Measurements from ENCODE around the gene NTSR2. TPM values are rescaled to one million over a fixed set of nuclear protein-coding genes. Genes with fewer than 3 reads are reported as not detected.

NTSR2 gene
- total and polyA plus RNA-seq, 2 experiments from 2014 or later, result 0.10 TPM; not detected in 1

DNA sequence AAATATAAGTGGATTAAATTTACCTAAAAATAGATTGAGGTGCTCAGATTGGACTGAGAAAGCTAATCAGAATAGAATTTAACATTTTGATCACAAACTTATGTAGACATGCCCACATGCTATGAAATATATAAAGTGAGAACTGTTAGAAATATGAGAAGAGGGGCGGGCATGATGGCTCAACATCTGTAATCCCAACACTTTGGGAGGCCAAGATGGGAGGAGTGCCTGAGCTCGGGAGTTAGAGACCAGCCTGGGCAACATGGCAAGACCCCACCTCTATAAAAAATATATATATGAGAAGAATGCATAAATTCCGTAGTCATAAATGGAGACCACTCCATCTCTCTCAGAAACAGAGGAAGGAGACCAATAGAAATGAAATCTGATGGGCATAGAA, 25.7 kb downstream of the NTSR2 start:
- H2AFZ ChIP-seq, result no peak overlapping the region
- H3K79me2 ChIP-seq (replicated peaks; ENCODE audit: insufficient read depth), result no peaks in the 10 kb centered on the region
- no peak for DNase-seq (ENCODE audit: low spot score)
- Mint-ChIP-seq H3K9me3 (no peaks in the 10 kb centered on the region), H3K4me1 (peaks cover 3% of the 10 kb centered on the region; the same call in 1 of the 3 replicates), H3K36me3 (ENCODE audit: low read depth) (peaks cover 30% of the 10 kb centered on the region), H3K27ac (no peak overlapping the region), H3K4me3 (no peak overlapping the region), H3K27me3 (ENCODE audit: insufficient read depth, low read depth, poor library complexity) (peaks cover 3% of the 10 kb centered on the region)
- no peak for TF ChIP-seq EZH2 (IDR thresholded peaks at IDR 0.05; ENCODE audit: low read depth, unreplicated experiment)
- no peak for TF ChIP-seq EZH2phosphoT487 (IDR thresholded peaks at IDR 0.05; ENCODE audit: unreplicated experiment)
- TF ChIP-seq, protein P1, sequence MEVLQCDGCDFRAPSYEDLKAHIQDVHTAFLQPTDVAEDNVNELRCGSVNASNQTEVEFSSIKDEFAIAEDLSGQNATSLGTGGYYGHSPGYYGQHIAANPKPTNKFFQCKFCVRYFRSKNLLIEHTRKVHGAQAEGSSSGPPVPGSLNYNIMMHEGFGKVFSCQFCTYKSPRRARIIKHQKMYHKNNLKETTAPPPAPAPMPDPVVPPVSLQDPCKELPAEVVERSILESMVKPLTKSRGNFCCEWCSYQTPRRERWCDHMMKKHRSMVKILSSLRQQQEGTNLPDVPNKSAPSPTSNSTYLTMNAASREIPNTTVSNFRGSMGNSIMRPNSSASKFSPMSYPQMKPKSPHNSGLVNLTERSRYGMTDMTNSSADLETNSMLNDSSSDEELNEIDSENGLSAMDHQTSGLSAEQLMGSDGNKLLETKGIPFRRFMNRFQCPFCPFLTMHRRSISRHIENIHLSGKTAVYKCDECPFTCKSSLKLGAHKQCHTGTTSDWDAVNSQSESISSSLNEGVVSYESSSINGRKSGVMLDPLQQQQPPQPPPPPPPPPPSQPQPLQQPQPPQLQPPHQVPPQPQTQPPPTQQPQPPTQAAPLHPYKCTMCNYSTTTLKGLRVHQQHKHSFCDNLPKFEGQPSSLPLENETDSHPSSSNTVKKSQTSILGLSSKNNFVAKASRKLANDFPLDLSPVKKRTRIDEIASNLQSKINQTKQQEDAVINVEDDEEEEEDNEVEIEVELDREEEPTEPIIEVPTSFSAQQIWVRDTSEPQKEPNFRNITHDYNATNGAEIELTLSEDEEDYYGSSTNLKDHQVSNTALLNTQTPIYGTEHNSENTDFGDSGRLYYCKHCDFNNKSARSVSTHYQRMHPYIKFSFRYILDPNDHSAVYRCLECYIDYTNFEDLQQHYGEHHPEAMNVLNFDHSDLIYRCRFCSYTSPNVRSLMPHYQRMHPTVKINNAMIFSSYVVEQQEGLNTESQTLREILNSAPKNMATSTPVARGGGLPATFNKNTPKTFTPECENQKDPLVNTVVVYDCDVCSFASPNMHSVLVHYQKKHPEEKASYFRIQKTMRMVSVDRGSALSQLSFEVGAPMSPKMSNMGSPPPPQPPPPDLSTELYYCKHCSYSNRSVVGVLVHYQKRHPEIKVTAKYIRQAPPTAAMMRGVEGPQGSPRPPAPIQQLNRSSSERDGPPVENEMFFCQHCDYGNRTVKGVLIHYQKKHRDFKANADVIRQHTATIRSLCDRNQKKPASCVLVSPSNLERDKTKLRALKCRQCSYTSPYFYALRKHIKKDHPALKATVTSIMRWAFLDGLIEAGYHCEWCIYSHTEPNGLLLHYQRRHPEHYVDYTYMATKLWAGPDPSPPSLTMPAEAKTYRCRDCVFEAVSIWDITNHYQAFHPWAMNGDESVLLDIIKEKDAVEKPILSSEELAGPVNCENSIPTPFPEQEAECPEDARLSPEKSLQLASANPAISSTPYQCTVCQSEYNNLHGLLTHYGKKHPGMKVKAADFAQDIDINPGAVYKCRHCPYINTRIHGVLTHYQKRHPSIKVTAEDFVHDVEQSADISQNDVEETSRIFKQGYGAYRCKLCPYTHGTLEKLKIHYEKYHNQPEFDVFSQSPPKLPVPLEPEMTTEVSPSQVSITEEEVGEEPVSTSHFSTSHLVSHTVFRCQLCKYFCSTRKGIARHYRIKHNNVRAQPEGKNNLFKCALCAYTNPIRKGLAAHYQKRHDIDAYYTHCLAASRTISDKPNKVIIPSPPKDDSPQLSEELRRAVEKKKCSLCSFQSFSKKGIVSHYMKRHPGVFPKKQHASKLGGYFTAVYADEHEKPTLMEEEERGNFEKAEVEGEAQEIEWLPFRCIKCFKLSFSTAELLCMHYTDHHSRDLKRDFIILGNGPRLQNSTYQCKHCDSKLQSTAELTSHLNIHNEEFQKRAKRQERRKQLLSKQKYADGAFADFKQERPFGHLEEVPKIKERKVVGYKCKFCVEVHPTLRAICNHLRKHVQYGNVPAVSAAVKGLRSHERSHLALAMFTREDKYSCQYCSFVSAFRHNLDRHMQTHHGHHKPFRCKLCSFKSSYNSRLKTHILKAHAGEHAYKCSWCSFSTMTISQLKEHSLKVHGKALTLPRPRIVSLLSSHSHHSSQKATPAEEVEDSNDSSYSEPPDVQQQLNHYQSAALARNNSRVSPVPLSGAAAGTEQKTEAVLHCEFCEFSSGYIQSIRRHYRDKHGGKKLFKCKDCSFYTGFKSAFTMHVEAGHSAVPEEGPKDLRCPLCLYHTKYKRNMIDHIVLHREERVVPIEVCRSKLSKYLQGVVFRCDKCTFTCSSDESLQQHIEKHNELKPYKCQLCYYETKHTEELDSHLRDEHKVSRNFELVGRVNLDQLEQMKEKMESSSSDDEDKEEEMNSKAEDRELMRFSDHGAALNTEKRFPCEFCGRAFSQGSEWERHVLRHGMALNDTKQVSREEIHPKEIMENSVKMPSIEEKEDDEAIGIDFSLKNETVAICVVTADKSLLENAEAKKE (CRISPR knock-in tag; IDR thresholded peaks at IDR 0.05), result no peak
- TF ChIP-seq ZNF114 (CRISPR knock-in tag; IDR thresholded peaks at IDR 0.05), result no peak
- no peak for TF ChIP-seq CREB1 (CRISPR knock-in tag; IDR thresholded peaks at IDR 0.05; ENCODE audit: low read depth)
- no peak for TF ChIP-seq NANOG (IDR thresholded peaks at IDR 0.05; ENCODE audit: borderline replicate concordance)
- H4K20me1 ChIP-seq (replicated peaks; ENCODE audit: insufficient read depth), result no peaks in the 10 kb centered on the region
- H3K27ac ChIP-seq (ENCODE audit: low read depth), result no peak overlapping the region
- no peaks in the 10 kb centered on the region for H3K27me3 ChIP-seq (ENCODE audit: insufficient read depth)
- 0 out of 2 replicates have a peak, but pooled peaks cover 3% of the 10 kb centered on the region for H3K36me3 ChIP-seq (ENCODE audit: insufficient read depth)
- no peaks in the 10 kb centered on the region for H3K9me2 ChIP-seq (ENCODE audit: insufficient read depth)
- no peak overlapping the region for H3K4me3 ChIP-seq
- H3K4me2 ChIP-seq, result no peak overlapping the region
- no peaks in the 10 kb centered on the region for H3K4me1 ChIP-seq (ENCODE audit: insufficient read depth)
- no peaks in the 10 kb centered on the region for H3F3A ChIP-seq (replicated peaks; ENCODE audit: low read depth)
- ATAC-seq, result no peak

DNA sequence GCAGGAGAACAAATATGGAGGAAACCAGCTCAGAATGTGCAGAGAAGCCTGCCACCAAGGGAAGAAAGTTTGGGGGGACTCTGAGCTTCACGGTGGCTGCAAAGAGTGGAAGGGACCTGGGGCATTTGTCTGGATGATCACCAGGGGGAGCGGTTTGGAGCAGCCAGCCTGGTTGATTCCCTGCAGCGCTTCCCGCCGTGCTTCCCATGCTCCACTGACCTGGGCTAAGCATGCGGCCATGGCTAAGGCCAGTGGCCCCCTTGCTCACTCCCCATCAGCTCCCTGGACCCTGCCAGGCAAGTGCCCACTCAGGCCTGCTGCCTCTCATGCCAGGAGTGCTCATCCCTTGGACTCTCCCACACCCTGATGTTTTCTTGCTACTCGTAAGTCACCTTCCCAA, 27.0 kb downstream of the NTSR2 start:
- no peak overlapping the region for H3K4me2 ChIP-seq
- no peak overlapping the region for H3K4me3 Mint-ChIP-seq

More for the DNA sequence above, 27.0 kb downstream of the NTSR2 start:
- H3K27ac Mint-ChIP-seq, result no peak overlapping the region
- ATAC-seq (peak; percentile 69), DNase-seq (ENCODE audit: low spot score) (peak; percentile 51)
- H3K9me3 Mint-ChIP-seq, result no peaks in the 10 kb centered on the region
- no peaks in the 10 kb centered on the region for H3K79me2 ChIP-seq (replicated peaks; ENCODE audit: insufficient read depth)
- H3K27me3 ChIP-seq (ENCODE audit: insufficient read depth), result no peaks in the 10 kb centered on the region
- H3K4me1 ChIP-seq (ENCODE audit: insufficient read depth), result no peaks in the 10 kb centered on the region
- H3K36me3 ChIP-seq (ENCODE audit: insufficient read depth), result peaks cover 10% of the 10 kb centered on the region
- TF ChIP-seq EZH2phosphoT487 (IDR thresholded peaks at IDR 0.05; ENCODE audit: unreplicated experiment) (no peak), POLR2AphosphoS5 (IDR thresholded peaks at IDR 0.05; ENCODE audit: low read depth) (no peak), CTCF (conservative IDR thresholded peaks at IDR 0.05; ENCODE audit: low read depth in 2 of 2) (peak; percentile 24 to 53; a peak in 2 of 4 replicates)
- peaks cover 38% of the 10 kb centered on the region for H3K36me3 Mint-ChIP-seq (ENCODE audit: low read depth)
- no peaks in the 10 kb centered on the region for H3F3A ChIP-seq (replicated peaks; ENCODE audit: low read depth)
- no peaks in the 10 kb centered on the region for H3K4me1 Mint-ChIP-seq
- no peak overlapping the region for H3K27ac ChIP-seq (ENCODE audit: low read depth)
- H3K4me3 ChIP-seq, result no peak overlapping the region
- no peak overlapping the region for H2AFZ ChIP-seq
- no peaks in the 10 kb centered on the region for H3K9me2 ChIP-seq (ENCODE audit: insufficient read depth)
- H4K20me1 ChIP-seq (replicated peaks; ENCODE audit: insufficient read depth), result no peaks in the 10 kb centered on the region
- H3K27me3 Mint-ChIP-seq (ENCODE audit: insufficient read depth, low read depth, poor library complexity), result peaks cover 3% of the 10 kb centered on the region
